Measurements from ENCODE around the gene GLDC.
"Not testable (repeated sequence)": the region's sequence is repeated elsewhere in the genome, so short reads cannot be mapped to it uniquely, and the experiment has no call there.

Gene GLDC

DNA sequence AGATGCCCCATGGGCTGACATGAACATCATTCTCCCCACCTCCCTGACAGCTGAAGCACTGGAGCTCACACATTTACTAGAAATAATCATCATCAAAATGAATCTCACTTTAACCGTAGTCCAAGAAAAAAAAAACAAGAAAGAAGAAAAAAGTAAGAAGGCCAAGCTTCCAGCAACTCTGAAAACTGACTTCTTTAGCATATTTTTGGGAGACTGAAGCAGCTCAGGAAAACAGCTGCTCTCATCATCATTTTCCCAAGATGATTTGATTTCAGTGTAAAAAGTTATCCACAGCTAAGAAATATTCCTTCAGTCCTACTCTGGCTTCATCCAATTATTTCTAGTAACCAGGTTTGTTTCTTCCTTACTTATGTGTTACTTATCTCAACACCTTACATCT lies 91.7 kb downstream of the GLDC start:
- H3K4me1 ChIP-seq (ENCODE audit: insufficient read depth, low read length), result no peaks in the 10 kb centered on the region
- H3K9ac ChIP-seq (ENCODE audit: low read depth, low read length), result no peak overlapping the region
- H3K36me3 ChIP-seq (ENCODE audit: insufficient read depth, low read length), result peaks cover 16% of the 10 kb centered on the region
- H3K9me3 ChIP-seq (ENCODE audit: control insufficient read depth, insufficient read depth, low read length), result no peaks in the 10 kb centered on the region

- no peaks in the 10 kb centered on the region for H3K9me3 ChIP-seq (ENCODE audit: control insufficient read depth, insufficient read depth, low read length)
- H3K36me3 ChIP-seq (ENCODE audit: insufficient read depth, low read length), result peaks cover 16% of the 10 kb centered on the region
- no peak overlapping the region for H3K9ac ChIP-seq (ENCODE audit: low read depth, low read length)
- no peaks in the 10 kb centered on the region for H3K4me1 ChIP-seq (ENCODE audit: insufficient read depth, low read length)
These were observed 92.9 kb downstream of the GLDC start for GRCh38 chr9:6552498-6553121.

- Histone ChIP-seq H3K4me1 (ENCODE audit: insufficient read depth, low read length) (no peaks in the 10 kb centered on the region), H3K36me3 (ENCODE audit: insufficient read depth, low read length) (peaks cover 16% of the 10 kb centered on the region), H3K9me3 (ENCODE audit: control insufficient read depth, insufficient read depth, low read length) (no peaks in the 10 kb centered on the region)
These were observed 93.5 kb downstream of the GLDC start for GRCh38 chr9:6552033-6552432.

DNA sequence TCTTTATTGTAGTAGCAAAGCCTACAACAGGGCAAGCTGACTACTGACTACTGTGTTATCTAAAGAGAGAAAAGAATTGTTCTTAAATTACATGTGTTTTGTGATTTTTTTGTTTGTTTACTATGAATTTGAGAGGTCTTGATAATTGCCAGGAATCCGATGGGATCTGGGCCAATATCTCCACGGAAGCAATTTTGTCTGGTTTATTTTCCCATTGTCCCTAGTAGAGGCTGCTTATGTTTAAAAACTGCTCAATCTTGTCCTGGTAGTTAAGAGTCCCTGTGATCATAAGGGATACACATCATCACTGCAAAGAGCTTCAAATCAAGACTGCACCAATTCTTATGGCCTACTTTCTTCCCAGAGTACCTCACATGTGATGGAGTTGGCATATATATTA lies 94.4 kb downstream of the GLDC start:
- no peaks in the 10 kb centered on the region for H3K9me3 ChIP-seq (ENCODE audit: control insufficient read depth, insufficient read depth, low read length)
- peaks cover 16% of the 10 kb centered on the region for H3K36me3 ChIP-seq (ENCODE audit: insufficient read depth, low read length)
- no peaks in the 10 kb centered on the region for H3K4me1 ChIP-seq (ENCODE audit: insufficient read depth, low read length)
- no peak overlapping the region for H3K9ac ChIP-seq (ENCODE audit: low read depth, low read length)

More at GRCh38 chr9:6552033-6552432, 93.5 kb downstream of the GLDC start:
- H3K9ac ChIP-seq (ENCODE audit: low read depth, low read length), result no peak overlapping the region

DNA sequence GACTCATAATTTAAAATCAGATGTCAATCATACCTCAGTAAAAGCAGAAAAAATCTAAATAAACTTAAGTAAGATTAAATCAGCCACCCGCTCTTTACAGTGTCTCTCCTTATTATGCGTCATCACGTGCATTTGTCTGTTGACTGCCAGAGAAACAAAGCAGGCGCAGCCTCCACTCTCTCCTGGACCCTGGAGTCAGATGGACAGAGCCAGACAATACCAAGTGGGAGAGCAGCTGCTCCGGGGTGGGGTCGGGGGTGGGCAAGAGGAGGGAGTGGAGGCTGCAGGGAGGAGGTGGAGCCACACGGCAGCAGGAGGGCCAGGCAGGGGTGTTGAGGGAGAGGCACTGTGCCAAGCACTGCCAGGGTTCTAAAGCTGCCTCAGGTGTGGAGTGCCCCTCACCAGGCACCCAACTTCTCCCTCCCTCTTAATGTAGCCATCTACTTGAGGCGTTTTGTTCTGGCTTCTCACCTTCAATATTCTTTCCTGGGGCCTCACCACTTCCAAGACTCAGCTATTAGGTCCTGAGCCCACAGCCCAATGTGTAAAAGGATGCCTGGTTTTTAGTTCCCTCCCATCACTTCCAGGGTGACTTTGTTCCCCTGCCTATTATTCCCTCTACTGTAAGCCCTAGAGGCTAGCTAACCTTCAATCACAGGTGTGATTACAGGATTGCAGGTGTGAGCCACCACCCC lies 96.3 kb downstream of the GLDC start:
- H3K9me3 ChIP-seq (ENCODE audit: control insufficient read depth, insufficient read depth, low read length), result no peaks in the 10 kb centered on the region
- peaks cover 8% of the 10 kb centered on the region for H3K36me3 ChIP-seq (ENCODE audit: insufficient read depth, low read length)
- H3K4me1 ChIP-seq (ENCODE audit: insufficient read depth, low read length), result no peaks in the 10 kb centered on the region
- no peak overlapping the region for H3K9ac ChIP-seq (ENCODE audit: low read depth, low read length)

GRCh38 chr9:6545017-6545691 lies 100.4 kb downstream of the GLDC start:
- Histone ChIP-seq H3K36me3 (ENCODE audit: insufficient read depth, low read length) (peaks cover 8% of the 10 kb centered on the region), H3K9me3 (ENCODE audit: control insufficient read depth, insufficient read depth, low read length) (no peaks in the 10 kb centered on the region), H3K9ac (ENCODE audit: low read depth, low read length) (no peak overlapping the region), H3K4me1 (ENCODE audit: insufficient read depth, low read length) (no peaks in the 10 kb centered on the region; the same call in 1 of the 2 replicates)

GRCh38 chr9:6543204-6543603 lies 102.3 kb downstream of the GLDC start:
- Histone ChIP-seq H3K9me3 (ENCODE audit: control insufficient read depth, insufficient read depth, low read length) (no peaks in the 10 kb centered on the region), H3K9ac (ENCODE audit: low read depth, low read length) (no peak overlapping the region), H3K4me1 (ENCODE audit: insufficient read depth, low read length) (no peaks in the 10 kb centered on the region; the same call in 1 of the 2 replicates), H3K36me3 (ENCODE audit: insufficient read depth, low read length) (peaks cover 5% of the 10 kb centered on the region)

- H3K4me1 ChIP-seq (ENCODE audit: insufficient read depth, low read length); H3K9me3 ChIP-seq (ENCODE audit: control insufficient read depth, insufficient read depth, low read length); H3K9ac ChIP-seq (ENCODE audit: low read depth, low read length); H3K36me3 ChIP-seq (ENCODE audit: insufficient read depth, low read length): not testable (repeated sequence)
These were observed 102.9 kb downstream of the GLDC start for GRCh38 chr9:6542617-6543016.

DNA sequence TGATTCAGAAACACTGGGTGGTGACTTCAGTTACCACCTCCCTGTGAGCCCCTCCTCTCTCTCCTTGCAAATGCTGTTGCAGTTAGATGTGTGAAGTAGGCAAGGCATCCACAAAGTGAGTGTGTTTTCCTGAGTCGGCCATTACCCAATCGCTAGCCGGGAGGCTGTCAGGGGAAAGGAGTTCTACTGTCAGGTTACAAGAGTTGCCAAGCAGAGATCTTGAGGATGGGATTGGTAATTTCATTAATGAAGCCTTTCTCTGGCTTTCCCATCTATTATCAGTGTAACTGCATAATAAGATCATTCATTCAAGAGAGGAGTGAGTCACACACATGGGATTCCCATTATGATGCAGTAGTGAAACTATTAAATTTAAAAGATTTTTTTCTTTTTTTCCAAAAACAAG lies 106.9 kb downstream of the GLDC start:
- Histone ChIP-seq H3K9ac (ENCODE audit: low read depth, low read length) (no peak overlapping the region), H3K9me3 (ENCODE audit: control insufficient read depth, insufficient read depth, low read length) (no peaks in the 10 kb centered on the region), H3K4me1 (ENCODE audit: insufficient read depth, low read length) (no peaks in the 10 kb centered on the region; the same call in 1 of the 2 replicates), H3K36me3 (ENCODE audit: insufficient read depth, low read length) (peaks cover under 1% of the 10 kb centered on the region)

DNA sequence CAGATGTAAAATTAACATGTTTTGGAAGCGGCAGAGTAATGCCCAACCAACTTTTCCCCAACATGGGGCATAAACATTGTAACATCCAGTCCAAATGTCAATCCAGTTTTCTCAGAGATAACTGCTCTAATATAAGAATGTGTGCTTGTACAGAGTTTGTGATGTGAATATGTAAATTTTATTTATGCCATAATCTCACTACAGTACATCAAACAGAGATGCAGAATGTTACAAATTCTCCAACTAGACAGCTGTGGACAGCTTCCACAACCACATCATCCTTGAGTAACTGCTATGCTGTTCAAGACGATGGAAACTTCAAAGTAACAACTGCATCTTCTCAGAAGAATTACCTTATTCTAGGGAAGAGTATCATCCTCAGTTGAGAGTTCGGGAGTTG lies 109.9 kb downstream of the GLDC start:
- H3K4me1 ChIP-seq (ENCODE audit: insufficient read depth, low read length), result no peaks in the 10 kb centered on the region

DNA sequence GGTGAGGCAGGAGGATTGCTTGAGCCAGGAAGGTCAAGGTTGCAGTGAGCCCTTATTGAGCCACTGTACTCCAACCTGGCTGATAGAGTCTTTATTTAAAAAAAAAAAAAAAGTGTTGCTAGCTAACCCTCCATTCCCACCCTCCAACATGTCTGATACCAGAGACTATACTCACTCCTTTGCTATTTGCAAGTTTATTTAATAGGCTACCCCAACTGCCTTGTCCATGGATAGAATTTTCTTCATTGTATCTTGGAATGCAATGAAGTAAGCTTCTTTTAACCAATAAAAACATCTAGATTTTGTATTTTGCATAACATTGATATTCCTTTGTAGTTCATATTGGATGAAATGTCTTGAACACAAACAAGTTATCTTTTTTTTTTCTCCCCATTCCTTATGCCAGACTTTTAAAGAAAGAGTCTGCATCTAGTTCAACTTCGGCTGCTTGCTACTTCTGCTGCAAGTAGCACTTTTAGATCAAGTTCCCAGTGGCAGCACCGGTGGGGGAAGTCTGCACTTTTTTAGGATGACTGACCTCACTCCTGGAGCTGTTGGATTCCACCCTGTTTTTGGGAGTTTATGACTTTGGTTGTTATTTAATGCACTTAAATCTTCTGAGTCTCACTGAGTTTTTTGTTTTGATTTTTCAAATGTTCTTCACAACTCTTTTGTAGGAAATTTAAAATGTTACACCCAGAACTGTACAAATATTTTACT lies 120.0 kb downstream of the GLDC start:
- no peaks in the 10 kb centered on the region for H3K36me3 ChIP-seq (ENCODE audit: insufficient read depth, low read length)
- peaks cover 4% of the 10 kb centered on the region; the same call in 1 of the 2 replicates for H3K9me3 ChIP-seq (ENCODE audit: control insufficient read depth, insufficient read depth, low read length)
- H3K9ac ChIP-seq (ENCODE audit: low read depth, low read length), result no peak overlapping the region
- no peaks in the 10 kb centered on the region for H3K4me1 ChIP-seq (ENCODE audit: insufficient read depth, low read length)

More for the DNA sequence above, 109.9 kb downstream of the GLDC start:
- Histone ChIP-seq H3K36me3 (ENCODE audit: insufficient read depth, low read length) (no peaks in the 10 kb centered on the region; the same call in 1 of the 2 replicates), H3K9me3 (ENCODE audit: control insufficient read depth, insufficient read depth, low read length) (no peaks in the 10 kb centered on the region), H3K9ac (ENCODE audit: low read depth, low read length) (no peak overlapping the region)

DNA sequence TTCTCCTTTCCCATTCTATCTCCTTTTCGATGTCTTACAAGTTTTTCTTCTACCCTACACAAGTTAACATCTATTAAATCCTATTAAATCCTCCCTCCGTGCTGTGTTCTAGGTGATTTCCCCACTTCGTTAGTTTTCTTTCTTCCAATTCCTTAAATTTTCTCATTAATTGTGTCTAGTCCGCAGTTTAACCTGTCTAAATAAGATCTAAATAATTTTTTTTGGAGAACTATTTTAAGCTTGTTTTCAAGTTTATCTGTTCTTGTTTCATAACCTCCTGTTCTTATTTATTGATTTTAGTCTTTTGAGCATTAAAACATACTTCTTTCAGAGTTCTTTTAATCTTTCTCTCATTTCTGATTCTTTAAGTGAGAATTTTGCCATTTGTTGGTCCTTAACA lies 123.3 kb downstream of the GLDC start:
- no peak overlapping the region for H3K9ac ChIP-seq (ENCODE audit: low read depth, low read length)
- H3K36me3 ChIP-seq (ENCODE audit: insufficient read depth, low read length), result no peaks in the 10 kb centered on the region
- H3K9me3 ChIP-seq (ENCODE audit: control insufficient read depth, insufficient read depth, low read length), result peaks cover 4% of the 10 kb centered on the region; the same call in 1 of the 2 replicates
- H3K4me1 ChIP-seq (ENCODE audit: insufficient read depth, low read length), result no peaks in the 10 kb centered on the region

DNA sequence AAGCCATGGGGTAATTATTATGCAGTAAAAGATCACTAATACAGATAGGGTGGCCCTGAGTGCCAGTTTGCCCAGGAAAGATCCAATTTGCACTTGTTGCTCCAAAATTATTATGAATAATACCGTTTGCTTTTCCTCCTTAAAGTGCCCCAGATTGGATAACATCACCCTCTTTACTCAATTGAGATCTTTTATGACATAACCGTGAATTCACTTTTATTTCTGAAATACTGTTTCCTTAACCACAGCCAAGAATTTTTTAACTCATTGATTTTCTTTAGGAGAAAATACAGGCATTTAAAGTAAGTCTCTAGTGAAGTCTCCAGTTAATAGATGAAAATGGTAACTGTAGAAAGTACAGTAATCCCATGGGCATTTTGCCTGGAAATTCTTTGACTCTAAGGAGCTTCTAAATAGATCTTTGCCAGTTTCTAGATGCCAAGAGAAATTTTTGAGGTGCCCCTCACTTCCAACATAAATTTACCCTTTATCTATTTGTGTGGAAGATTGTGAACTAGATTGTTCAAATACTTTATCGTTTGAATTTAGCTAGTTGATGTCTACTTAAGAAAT lies 133.4 kb downstream of the GLDC start:
- Histone ChIP-seq H3K4me1 (ENCODE audit: insufficient read depth, low read length) (no peaks in the 10 kb centered on the region), H3K9me3 (ENCODE audit: control insufficient read depth, insufficient read depth, low read length) (no peaks in the 10 kb centered on the region), H3K36me3 (ENCODE audit: insufficient read depth, low read length) (peaks cover 3% of the 10 kb centered on the region), H3K9ac (ENCODE audit: low read depth, low read length) (no peak overlapping the region)

DNA sequence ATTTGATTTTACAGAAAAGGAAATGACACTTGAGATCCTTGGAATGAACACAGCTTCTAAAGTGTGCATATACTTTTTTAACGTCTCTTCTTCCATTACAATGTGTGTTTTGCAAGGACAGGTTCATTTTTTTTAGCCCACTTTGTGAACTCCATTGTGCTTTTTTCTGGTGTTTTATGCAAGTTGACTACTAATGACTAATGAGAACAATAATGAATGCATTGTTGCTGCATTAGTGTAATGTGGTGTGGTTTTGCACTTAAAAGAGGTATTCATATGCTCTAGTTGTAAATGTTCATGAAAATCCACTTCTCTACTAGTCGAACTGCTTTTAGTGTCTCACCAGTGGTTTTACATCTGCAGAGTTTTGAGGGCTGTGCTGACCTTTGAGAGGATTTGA lies 139.0 kb downstream of the GLDC start:
- H3K36me3 ChIP-seq (ENCODE audit: insufficient read depth, low read length), result peaks cover 8% of the 10 kb centered on the region
- no peak overlapping the region for H3K9ac ChIP-seq (ENCODE audit: low read depth, low read length)
- H3K4me1 ChIP-seq (ENCODE audit: insufficient read depth, low read length), result no peaks in the 10 kb centered on the region
- H3K9me3 ChIP-seq (ENCODE audit: control insufficient read depth, insufficient read depth, low read length), result no peaks in the 10 kb centered on the region

Data from ES-I3 (cell line).